Pulmonary artery endothelial cell (primary cell): Measurements from ENCODE around the gene OR1J4. TPM values are rescaled to one million over a fixed set of nuclear protein-coding genes. Genes with fewer than 3 reads are reported as not detected.
"Not testable (repeated sequence)": the region's sequence is repeated elsewhere in the genome, so short reads cannot be mapped to it uniquely, and the experiment has no call there.

Experiments used
- DNase-seq: peaks from one replicate; pipeline ENCODE4 v3.0.0-alpha.2; 2011; ENCODE audit warnings: low read depth, low spot score
- total RNA-seq: library from RNA; depleted of rRNA; stranded (reverse); fragments of >200 nt; gene quantifications from 2 replicates; pipeline ENCODE4 v1.2.3, GENCODE V29; 2014

The OR1J4 gene
- not detected in 2 replicates for total RNA-seq

- DNase-seq, result no peak
Observed at GRCh38 chr9:122518841-122519240, at the start of gene OR1J4. Gene OR1J4, plus strand, starts transcription at chr9:122519141. Its CDS starts 0 bp downstream, at chr9:122519141.

- no peak for DNase-seq
Observed at GRCh38 chr9:122474561-122474960, 44.4 kb upstream of the OR1J4 start.

GRCh38 chr9:122475717-122476116 is 43.2 kb upstream of the OR1J4 start:
- no peak for DNase-seq

- DNase-seq, result no peak
Observed at GRCh38 chr9:122477346-122477745, 41.6 kb upstream of the OR1J4 start.

- DNase-seq, result no peak
Observed at GRCh38 chr9:122477826-122478225, 41.1 kb upstream of the OR1J4 start, which contains the start of gene OR1J1. Gene OR1J1, minus strand, starts transcription at chr9:122477926. Its CDS starts 0 bp downstream, at chr9:122477926.

GRCh38 chr9:122479062-122479461 is 39.9 kb upstream of the OR1J4 start:
- DNase-seq, result no peak

GRCh38 chr9:122498883-122499288 is 20.1 kb upstream of the OR1J4 start:
- DNase-seq, result peak; percentile 17

- no peak for DNase-seq
Observed at GRCh38 chr9:122506964-122507363, 12.0 kb upstream of the OR1J4 start.

- no peak for DNase-seq
Observed at GRCh38 chr9:122510502-122510901, 8.4 kb upstream of the OR1J4 start, which contains the start of gene OR1J2. Gene OR1J2, plus strand, starts transcription at chr9:122510802. Its CDS starts 0 bp downstream, at chr9:122510802.

GRCh38 chr9:122518226-122518625 is 715 bp upstream of the OR1J4 start:
- DNase-seq, result no peak

GRCh38 chr9:122519376-122519775 is 435 bp downstream of the OR1J4 start:
- no peak for DNase-seq

- DNase-seq, result no peak
Observed at GRCh38 chr9:122526602-122527001, 7.7 kb downstream of the OR1J4 start.

GRCh38 chr9:122527193-122527592 is 8.3 kb downstream of the OR1J4 start, which contains the start of gene OR1N1:
Gene OR1N1, minus strand, starts transcription at chr9:122527293. Its CDS starts 0 bp downstream, at chr9:122527293.
- DNase-seq, result no peak

GRCh38 chr9:122531157-122531556 is 12.2 kb downstream of the OR1J4 start:
- not testable (repeated sequence) for DNase-seq

- no peak for DNase-seq
Observed at GRCh38 chr9:122536134-122536533, 17.2 kb downstream of the OR1J4 start.

- not testable (repeated sequence) for DNase-seq
Observed at GRCh38 chr9:122537066-122537465, 18.1 kb downstream of the OR1J4 start.

- DNase-seq, result no peak
Observed at GRCh38 chr9:122538757-122539156, 19.8 kb downstream of the OR1J4 start.

- no peak for DNase-seq
Observed at GRCh38 chr9:122546196-122546595, 27.3 kb downstream of the OR1J4 start.

- DNase-seq, result no peak
Observed at GRCh38 chr9:122551371-122551770, 32.4 kb downstream of the OR1J4 start.

GRCh38 chr9:122552812-122553211 is 33.9 kb downstream of the OR1J4 start, which contains the start of gene OR1N2:
Gene OR1N2, plus strand, starts transcription at chr9:122553112. Its CDS starts 100 bp downstream, at chr9:122553212.
- DNase-seq, result no peak

GRCh38 chr9:122561446-122561845 is 42.5 kb downstream of the OR1J4 start:
- DNase-seq, result no peak

- DNase-seq, result no peak
Observed at GRCh38 chr9:122562134-122562760, 43.3 kb downstream of the OR1J4 start.

GRCh38 chr9:122567901-122568300 is 49.0 kb downstream of the OR1J4 start:
- DNase-seq, result no peak
